HG03060 (cell line): ENCODE results near the gene FMNL1.

Experiments used
- ATAC-seq: cut with Tn5 transposase; IDR thresholded peaks from one replicate; pipeline ENCODE4 v1.9.1; 2021; ENCODE audit warnings: low read depth, moderate number of reproducible peaks; ENCODE audit not compliant: unreplicated experiment

Gene FMNL1

DNA sequence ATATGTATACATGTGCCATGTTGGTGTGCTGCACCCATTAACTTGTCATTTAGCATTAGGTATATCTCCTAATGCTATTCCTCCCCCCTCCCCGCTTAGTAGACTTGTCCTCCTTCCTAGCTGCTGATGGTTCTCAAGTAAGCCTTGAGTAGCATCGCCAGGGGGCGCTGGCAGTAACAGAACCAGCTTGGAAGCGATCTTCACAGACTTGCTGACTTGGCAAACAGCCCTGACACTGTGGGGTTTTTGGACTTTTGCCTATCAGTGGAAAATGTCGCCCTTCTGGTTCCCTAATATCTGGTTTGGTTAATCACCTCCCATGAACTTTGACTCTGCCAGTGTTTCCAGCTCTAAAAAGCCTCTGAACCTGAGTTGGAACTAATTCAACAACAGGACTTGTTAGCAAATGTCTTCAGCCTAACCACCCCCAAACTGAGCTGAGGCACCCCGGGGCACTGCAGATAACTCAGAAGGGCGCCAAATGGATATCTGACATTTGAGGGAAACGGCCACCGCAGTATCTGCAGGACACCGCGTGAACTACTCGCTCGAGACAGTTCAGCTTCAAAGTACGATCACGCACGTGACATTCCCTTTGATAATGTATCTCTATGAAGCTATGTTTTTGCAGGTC is 55.6 kb downstream of the FMNL1 start:
- no peak for ATAC-seq

DNA sequence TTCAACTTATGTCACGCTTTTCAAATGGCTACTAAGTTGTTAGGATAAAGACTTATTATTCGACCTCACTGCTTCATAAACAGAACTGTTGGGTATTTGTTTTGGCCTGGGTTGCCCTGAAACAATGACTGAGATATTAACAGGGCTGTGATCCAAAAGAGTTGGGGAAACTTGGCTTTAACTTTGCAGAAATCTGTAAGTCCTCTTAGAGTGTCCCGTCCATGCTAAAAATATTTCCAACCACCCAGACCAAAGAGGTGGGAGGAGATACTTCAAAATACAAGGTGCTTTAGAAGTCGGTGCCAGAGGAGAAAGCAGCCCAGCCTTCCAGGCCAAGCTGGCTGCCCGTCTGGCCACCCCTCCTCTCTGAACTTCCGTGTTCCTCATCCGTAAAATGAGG is 56.3 kb downstream of the FMNL1 start:
- no peak for ATAC-seq

- ATAC-seq, result no peak
These were observed 58.2 kb downstream of the FMNL1 start for GRCh38 chr17:45279898-45280297.

- no peak for ATAC-seq
These were observed 61.3 kb downstream of the FMNL1 start for GRCh38 chr17:45282683-45283644.

GRCh38 chr17:45283711-45284110 is 62.0 kb downstream of the FMNL1 start:
- no peak for ATAC-seq

- no peak for ATAC-seq
These were observed 62.8 kb downstream of the FMNL1 start for GRCh38 chr17:45284176-45285140.

GRCh38 chr17:45286286-45286685 is 64.6 kb downstream of the FMNL1 start:
- ATAC-seq, result no peak

GRCh38 chr17:45287526-45288500 is 66.1 kb downstream of the FMNL1 start:
- no peak for ATAC-seq

GRCh38 chr17:45288825-45289224 is 67.1 kb downstream of the FMNL1 start:
- ATAC-seq, result no peak

- no peak for ATAC-seq
These were observed 67.9 kb downstream of the FMNL1 start for GRCh38 chr17:45289301-45290268.

GRCh38 chr17:45290269-45290765 is 68.6 kb downstream of the FMNL1 start:
- no peak for ATAC-seq

GRCh38 chr17:45291171-45291805 is 69.6 kb downstream of the FMNL1 start:
- ATAC-seq, result no peak

GRCh38 chr17:45292696-45293412 is 71.2 kb downstream of the FMNL1 start:
- no peak for ATAC-seq

DNA sequence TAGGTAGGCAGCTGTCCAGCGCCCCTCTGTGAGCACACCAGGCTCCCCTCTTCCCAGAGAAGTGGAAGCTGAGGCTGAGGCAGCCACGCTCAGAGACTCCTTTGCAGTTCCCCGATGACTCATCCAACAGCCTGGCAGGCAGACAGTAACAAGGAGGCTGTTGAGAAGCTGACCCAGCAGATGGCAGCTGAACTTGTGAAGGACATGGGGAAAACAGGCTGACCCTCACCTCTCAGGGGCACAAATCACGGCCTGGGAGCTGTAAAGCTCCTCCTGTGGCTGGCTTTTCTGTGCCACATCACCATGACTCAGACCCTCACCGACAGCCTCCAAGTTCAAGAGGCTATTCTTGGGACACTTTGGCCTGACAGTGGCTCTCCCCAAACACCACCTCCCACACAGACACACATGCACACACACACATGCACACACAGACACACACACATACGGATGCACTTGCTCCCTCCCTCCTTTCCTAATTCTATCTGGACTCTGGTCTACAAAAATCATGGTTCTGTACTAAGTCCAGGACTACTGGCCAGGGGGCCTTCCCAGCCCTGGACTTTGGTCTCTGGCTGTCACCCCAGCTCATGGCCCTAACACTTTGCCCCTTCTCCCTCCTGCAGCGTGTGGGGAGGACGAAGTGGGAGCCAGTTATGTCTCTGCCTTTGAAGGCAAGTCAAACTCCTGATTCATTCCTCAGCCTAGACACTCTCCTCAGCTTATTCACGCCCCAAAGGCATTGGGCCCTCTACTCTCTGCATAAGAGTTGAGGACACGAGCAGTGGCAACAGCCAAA is 71.9 kb downstream of the FMNL1 start:
- ATAC-seq, result no peak

DNA sequence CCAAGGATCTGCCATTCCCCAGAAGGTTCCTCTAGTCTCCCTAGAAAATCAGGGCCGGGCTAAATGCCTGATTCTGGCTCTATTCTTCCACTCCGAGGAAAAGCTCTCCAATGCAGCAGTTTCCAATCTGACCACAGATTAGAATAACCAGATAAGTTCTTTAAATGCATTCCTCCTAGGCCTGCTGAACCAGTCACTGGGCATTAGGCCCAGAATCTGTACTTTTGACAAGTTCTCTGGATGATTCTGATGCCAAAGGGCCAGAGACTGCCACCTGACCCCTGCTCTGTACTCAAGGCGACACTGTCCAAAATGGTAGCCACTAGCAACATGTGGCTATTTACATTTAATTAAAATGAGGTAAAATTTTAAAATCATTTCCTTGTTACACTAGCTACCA is 72.8 kb downstream of the FMNL1 start:
- ATAC-seq, result no peak
